Measurements from ENCODE around the gene FXYD2. TPM values are rescaled to one million over a fixed set of nuclear protein-coding genes. Genes with fewer than 3 reads are reported as not detected.

FXYD2 gene
- total RNA-seq, 2 experiments from 2014 or later = 13.1 to 19.0 TPM

DNA sequence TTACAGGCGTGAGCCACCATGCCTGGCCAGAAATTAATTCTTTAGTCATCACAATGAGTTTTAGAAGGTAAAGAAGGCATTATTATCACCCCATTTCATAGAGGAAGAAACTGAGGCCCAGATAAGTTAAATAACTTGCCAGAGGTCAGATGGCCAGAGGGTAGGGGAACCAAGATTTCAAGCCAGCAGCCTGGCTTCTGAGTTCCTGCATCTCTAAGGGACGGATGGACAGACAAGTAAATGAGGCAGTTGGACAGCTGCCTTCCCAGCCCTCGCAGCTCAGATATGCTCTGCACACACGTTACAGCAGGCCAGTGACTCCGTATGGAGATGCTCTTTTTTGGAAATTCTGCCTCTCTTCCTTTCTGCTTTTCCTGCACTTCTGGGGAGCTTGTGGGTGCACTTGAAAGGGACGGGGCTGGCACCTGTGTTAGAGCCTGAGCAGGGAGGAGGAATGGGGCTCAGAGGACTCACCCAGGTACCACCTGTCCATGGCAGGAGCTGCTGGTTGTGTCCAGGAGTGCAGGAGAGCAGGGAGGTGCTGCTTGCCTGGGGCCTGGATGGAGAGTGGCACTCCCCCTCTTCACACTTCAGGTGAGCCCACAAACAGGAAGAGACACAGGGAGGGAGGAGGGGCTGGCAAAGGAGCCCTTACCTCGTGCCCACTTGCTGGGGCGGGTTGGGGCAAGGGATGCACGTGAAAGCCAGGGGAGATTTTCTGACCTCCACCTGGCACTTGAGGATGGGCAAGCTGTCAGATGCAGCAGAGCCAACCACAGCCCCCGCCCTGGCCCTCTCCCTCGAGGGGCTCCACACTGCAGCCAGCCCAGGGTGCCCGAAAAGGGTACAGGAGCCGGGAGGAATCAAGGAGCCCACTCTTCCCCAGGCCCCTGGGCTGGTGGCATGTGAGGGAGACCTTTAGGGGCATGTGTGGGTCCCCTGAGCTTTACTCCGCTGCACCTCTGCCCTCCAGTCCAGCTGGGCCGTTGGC lies 3.3 kb upstream of the FXYD2 start:
- H3K4me3 Mint-ChIP-seq = peak overlapping the region; percentile 13
- CTCF ChIA-PET = interaction anchor here (0.9 to 18.2 kb wide), 10 partner anchors 9 to 344 kb away, joined by 3 to 302 read pairs (median 6); no protein-coding TSS in a partner anchor
- H3K9me3 Mint-ChIP-seq (ENCODE audit: low read depth) = no peaks in the 10 kb centered on the region
- no peaks in the 10 kb centered on the region for H3K27me3 Mint-ChIP-seq
- H3K4me1 Mint-ChIP-seq = peaks cover 81% of the 10 kb centered on the region
- no peaks in the 10 kb centered on the region for H3K36me3 Mint-ChIP-seq
- H3K27ac Mint-ChIP-seq = peak overlapping the region; percentile 85
- ATAC-seq (peak; percentile 10), DNase-seq (peak; percentile 55)

DNA sequence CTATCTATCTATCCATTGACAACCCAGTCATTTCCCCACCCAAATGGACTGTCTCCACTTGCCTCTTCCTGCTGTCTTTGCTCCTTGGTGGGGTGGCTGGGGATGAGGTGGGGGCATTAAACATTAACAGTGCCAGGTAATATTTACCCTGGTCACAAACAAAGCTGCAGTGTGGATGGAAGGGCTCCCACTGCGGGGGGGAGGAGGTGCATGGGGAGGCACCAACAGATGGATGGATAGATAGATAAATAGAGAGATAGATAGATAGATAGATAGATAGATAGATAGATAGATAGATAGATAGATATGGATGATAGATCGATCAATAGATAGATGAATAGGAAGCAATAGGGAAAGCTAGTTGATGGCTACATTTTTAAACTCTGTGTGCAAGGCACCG lies 2.3 kb upstream of the FXYD2 start:
- Mint-ChIP-seq H3K27me3 (no peaks in the 10 kb centered on the region), H3K36me3 (no peaks in the 10 kb centered on the region), H3K4me3 (no peak overlapping the region), H3K27ac (peak overlapping the region; percentile 26), H3K9me3 (ENCODE audit: low read depth) (no peaks in the 10 kb centered on the region), H3K4me1 (peaks cover 90% of the 10 kb centered on the region)
- DNase-seq (no peak), ATAC-seq (no peak)
- CTCF ChIA-PET = interaction anchor here (0.9 to 18.2 kb wide), 6 partner anchors 8 to 228 kb away, joined by 3 to 302 read pairs (median 52); no protein-coding TSS in a partner anchor

DNA sequence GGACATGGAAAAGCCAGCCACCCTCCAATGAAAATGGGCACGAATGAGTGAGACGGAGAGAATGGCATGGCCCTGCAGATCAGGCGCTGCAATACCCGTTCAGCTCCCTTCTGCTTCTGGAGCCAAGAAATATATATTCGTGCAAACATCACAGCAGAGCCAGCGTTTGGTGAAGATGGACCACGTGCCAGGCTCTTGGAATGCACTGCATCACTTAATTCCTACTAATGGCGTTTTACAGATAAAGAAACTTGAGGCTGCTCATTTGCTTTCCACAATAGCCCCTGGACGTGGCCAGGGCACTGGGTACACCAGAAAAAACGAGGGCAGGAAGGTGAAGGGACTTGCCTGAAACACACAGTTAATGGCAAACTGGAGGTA lies 1.6 kb upstream of the FXYD2 start:
- Mint-ChIP-seq H3K27ac (no peak overlapping the region), H3K4me1 (peaks cover 91% of the 10 kb centered on the region), H3K9me3 (ENCODE audit: low read depth) (no peaks in the 10 kb centered on the region), H3K4me3 (no peak overlapping the region), H3K36me3 (no peaks in the 10 kb centered on the region), H3K27me3 (no peaks in the 10 kb centered on the region)
- ATAC-seq (no peak), DNase-seq (no peak)
- CTCF ChIA-PET = interaction anchor here (1.0 to 18.2 kb wide), 4 partner anchors 10 to 228 kb away, joined by 3 to 302 read pairs (median 113); no protein-coding TSS in a partner anchor

DNA sequence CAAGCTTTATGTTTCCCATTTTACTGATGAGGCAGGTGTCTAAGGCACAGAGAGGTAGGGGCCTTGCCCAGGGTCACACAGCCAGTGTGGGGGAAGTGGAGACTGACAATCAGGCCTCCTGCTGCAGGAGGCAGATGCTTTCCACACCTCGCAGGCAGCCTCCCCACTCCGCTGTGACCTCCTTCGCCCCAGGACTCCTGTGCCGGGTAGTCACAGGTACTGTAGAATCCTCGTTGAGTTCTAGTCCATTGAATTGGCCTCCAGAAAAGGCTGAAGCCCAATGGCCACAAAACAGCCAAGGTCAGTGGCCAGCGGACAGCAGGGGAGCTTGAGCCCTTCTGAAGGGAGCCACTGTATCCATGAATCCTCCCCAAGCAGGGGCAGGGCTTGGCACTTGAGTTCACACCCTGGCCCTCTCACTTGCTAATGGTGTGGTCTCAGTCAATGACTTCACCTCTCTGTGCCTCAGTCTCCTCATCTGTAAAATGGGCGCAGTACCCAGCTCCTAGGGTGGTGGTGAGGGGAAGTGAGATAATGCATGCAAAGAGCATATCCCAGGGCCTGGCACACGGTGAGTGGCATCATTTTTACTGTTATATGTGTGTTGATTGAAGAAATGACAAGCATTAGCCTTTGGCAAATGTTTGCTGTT lies 1.1 kb upstream of the FXYD2 start:
- DNase-seq = no peak
- no peaks in the 10 kb centered on the region for H3K36me3 Mint-ChIP-seq

DNA sequence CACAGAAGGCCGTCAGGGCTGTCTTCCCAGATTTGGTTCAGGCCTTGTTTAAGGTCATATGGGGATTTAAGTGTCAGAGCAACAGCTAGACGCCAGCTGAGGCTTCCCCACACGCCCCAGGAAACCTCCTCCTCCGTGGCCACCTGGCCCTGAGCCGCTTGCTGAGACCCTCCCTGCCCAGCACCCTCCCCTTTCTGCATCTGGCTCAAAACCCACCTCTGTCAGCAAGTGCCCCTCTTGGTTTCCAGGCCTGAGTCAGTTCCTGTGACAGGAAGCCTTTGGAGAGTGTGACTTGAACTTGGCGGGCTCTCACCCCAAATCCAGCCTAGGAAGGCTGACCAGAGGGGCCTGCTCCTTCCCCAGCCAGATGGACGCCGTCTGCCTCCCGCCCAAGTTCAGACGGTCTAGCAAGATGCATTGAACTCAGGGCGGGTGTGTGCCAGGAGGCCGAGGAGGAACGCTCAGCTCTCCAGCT lies 561 bp downstream of the FXYD2 start:
- Mint-ChIP-seq H3K4me3 (peak overlapping the region; percentile 20), H3K4me1 (peaks cover 72% of the 10 kb centered on the region), H3K27me3 (no peaks in the 10 kb centered on the region), H3K27ac (peak overlapping the region; percentile 87), H3K9me3 (ENCODE audit: low read depth) (no peaks in the 10 kb centered on the region), H3K36me3 (no peaks in the 10 kb centered on the region)
- ATAC-seq (no peak), DNase-seq (peak; percentile 62)
- CTCF ChIA-PET = interaction anchor here (0.9 to 18.2 kb wide), 19 partner anchors 8 to 398 kb away, joined by 3 to 343 read pairs (median 10); partner anchors contain the start of genes DSCAML1 and IL10RA

More for the DNA sequence above, 1.1 kb upstream of the FXYD2 start:
- no peak overlapping the region for H3K4me3 Mint-ChIP-seq
- CTCF ChIA-PET = interaction anchor here (1.0 to 18.2 kb wide), 5 partner anchors 10 to 229 kb away, joined by 3 to 302 read pairs (median 78); no protein-coding TSS in a partner anchor
- ATAC-seq = no peak
- no peak overlapping the region for H3K27ac Mint-ChIP-seq
- H3K9me3 Mint-ChIP-seq (ENCODE audit: low read depth) = no peaks in the 10 kb centered on the region
- H3K4me1 Mint-ChIP-seq = peaks cover 86% of the 10 kb centered on the region
- H3K27me3 Mint-ChIP-seq = no peaks in the 10 kb centered on the region

DNA sequence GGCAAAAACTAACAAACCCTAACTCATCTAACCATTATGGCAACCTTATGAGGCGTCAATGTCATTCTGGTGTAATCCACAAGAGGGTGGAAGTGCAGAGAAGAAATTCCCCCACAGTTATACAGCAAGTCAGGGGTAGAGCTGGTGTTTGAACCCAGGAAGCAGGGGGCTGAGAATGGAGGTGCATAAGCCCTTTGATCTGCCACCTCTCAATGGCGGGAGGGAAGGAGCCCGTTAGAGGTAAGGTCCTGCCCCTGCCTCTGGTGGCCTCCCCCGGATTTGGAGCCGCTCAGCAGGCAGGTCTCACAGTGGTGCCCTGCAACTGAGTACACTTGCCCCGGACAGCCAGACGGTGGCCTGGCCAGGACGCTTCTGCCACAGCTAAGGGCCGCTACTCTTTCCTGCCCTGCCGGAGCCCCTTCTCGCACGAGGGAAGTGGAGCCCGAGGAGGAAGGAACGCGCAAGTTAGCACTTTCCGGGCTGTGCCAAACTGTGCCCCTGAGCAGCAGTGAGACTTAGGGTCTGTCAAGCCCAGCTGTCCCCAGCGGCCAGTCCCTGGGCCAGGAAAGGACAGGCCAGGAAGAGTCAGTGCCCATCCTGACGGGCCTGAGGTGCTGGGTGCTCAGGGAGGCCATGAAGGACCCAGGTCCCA lies 1.1 kb downstream of the FXYD2 start:
- H3K36me3 Mint-ChIP-seq = no peaks in the 10 kb centered on the region
- CTCF ChIA-PET = interaction anchor here (0.8 to 18.2 kb wide), 29 partner anchors 7 to 519 kb away, joined by 3 to 343 read pairs (median 5); partner anchors contain the start of genes CD3D, DSCAML1 and IL10RA
- H3K4me3 Mint-ChIP-seq = no peak overlapping the region
- H3K27ac Mint-ChIP-seq = peak overlapping the region; percentile 87
- peaks cover 72% of the 10 kb centered on the region for H3K4me1 Mint-ChIP-seq
- ATAC-seq (peak; percentile 62), DNase-seq (peak; percentile 69)
- no peaks in the 10 kb centered on the region for H3K9me3 Mint-ChIP-seq (ENCODE audit: low read depth)
- H3K27me3 Mint-ChIP-seq = no peaks in the 10 kb centered on the region

DNA sequence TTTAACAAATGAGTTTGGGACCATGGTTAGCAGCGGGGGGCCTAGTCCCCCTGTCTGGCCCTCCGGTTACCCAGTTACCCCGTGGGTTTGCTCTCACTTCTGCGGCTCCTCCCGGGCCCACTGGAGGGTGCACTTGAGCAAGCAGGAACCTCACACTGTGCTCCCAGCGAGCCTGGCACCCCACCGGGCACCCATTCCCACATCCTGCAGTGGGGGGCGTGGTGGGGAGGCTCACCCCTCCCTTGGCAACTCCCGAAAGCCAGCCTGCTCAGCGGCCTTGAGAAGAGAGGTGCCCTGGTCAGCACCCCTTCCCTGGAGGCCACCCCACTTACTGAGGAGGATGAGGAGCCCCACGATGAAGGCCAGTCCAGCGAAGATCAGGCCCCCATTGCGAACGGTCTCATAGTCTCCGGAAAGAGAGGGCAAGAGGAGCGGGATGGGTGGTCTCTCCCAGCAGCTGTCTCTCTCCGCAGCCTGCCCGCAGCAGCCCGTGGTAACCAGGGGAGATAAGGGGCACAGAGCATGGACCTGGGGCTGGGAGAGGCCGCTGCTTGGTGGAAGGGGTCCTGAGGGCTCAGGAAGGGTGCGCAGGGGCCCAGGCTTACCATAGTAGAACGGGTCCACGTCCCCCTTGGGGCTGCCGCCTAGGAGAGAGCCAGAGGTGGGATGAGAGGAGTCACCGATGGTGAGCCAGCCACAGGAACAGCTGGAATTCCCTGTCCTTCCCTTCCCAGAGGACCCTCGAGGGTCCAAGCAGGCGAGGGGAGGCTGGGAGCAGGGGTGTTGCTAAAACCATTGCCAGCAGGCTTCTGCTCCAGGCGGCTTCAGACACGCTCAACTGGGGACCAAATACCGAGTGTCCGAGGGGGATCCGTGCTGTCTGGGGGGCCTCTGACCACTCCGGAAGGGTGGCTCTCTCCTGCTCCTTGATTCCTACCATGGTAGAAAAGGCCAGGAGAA lies 2.2 kb downstream of the FXYD2 start:
- H3K36me3 Mint-ChIP-seq = no peaks in the 10 kb centered on the region
- ATAC-seq (peak; percentile 38), DNase-seq (peak; percentile 76)
- H3K27ac Mint-ChIP-seq = peak overlapping the region; percentile 87
- no peaks in the 10 kb centered on the region for H3K27me3 Mint-ChIP-seq
- H3K9me3 Mint-ChIP-seq (ENCODE audit: low read depth) = no peaks in the 10 kb centered on the region
- CTCF ChIA-PET = interaction anchor here (0.9 to 18.2 kb wide), 27 partner anchors 6 to 520 kb away, joined by 3 to 343 read pairs (median 5); partner anchors contain the start of genes CD3D, DSCAML1 and IL10RA
- H3K4me3 Mint-ChIP-seq = no peak overlapping the region
- peaks cover 72% of the 10 kb centered on the region for H3K4me1 Mint-ChIP-seq

DNA sequence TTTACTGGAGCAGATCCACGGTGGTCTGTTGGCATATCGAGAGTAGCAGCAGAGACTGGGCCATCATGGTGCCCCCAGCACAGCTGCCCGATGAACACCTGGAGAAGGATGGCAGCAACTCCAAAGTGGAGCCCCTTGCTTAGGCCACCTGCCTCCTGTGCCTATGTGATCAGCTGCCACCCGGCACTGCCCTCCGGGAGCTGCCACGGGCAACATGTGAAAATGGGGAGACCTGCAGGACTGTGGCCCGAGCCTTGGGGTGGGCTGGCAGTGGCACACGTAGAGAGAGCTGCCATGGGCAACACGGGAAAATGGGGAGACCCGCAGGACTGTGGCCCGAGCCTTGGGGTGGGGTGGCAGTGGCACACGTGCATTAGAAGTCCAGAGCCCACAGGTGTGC lies 3.1 kb downstream of the FXYD2 start:
- CTCF ChIA-PET = interaction anchor here (0.9 to 18.2 kb wide), 8 partner anchors 12 to 395 kb away, joined by 3 to 343 read pairs (median 12); partner anchors contain the start of gene DSCAML1
- H3K9me3 Mint-ChIP-seq (ENCODE audit: low read depth) = no peaks in the 10 kb centered on the region
- H3K27ac Mint-ChIP-seq = no peak overlapping the region
- DNase-seq (no peak), ATAC-seq (no peak)
- H3K36me3 Mint-ChIP-seq = no peaks in the 10 kb centered on the region
- H3K4me1 Mint-ChIP-seq = peaks cover 74% of the 10 kb centered on the region
- H3K27me3 Mint-ChIP-seq = no peaks in the 10 kb centered on the region
- H3K4me3 Mint-ChIP-seq = no peak overlapping the region

DNA sequence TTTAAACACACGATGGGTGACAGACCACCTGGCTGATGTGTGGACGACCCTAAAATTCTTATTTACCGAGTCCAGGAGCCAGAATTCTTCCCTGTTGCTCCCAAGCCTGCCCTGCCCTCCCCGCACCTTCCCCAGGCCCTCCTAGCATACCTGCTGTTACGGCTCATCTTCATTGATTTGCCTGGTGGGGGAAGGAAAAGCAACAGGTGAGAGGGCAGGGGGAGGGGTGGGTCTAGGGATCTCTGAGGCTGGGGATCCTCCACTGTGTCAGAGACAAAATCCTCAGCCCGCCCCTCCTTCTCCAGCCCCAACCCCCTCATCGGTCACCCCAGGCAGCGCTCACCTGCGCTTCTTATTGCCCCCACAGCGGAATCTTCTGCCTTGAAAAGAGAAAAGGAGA lies 4.0 kb downstream of the FXYD2 start:
- no peak overlapping the region for H3K27ac Mint-ChIP-seq
- H3K36me3 Mint-ChIP-seq = no peaks in the 10 kb centered on the region
- DNase-seq (no peak), ATAC-seq (no peak)
- no peak overlapping the region for H3K4me3 Mint-ChIP-seq
- CTCF ChIA-PET = interaction anchor here (2.1 to 18.2 kb wide), 4 partner anchors 8 to 234 kb away, joined by 5 to 343 read pairs (median 225); partner anchors contain the start of gene DSCAML1
- no peaks in the 10 kb centered on the region for H3K27me3 Mint-ChIP-seq
- H3K9me3 Mint-ChIP-seq (ENCODE audit: low read depth) = no peaks in the 10 kb centered on the region
- H3K4me1 Mint-ChIP-seq = peaks cover 76% of the 10 kb centered on the region

DNA sequence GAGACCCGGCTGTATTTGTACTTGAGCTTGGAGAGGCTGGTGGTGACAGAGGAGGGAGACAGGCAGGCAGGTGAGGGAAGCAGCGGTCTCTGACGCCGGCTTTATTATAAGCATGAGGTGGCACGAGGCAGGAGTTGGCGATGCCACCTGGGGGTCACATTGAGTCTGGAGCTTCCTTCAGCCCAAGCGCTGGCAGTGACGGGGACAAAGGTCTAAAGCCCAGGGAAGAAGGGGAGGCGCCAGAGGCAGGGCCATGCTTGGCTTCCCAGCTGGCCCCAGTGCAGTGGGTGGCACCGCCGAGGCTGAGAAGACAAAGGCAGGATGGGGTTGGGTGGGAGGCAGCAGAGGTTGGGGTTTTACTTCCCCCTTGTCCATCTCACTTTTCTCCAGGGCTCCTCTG lies 4.5 kb downstream of the FXYD2 start:
- Mint-ChIP-seq H3K27me3 (no peaks in the 10 kb centered on the region), H3K4me1 (peaks cover 76% of the 10 kb centered on the region), H3K4me3 (no peak overlapping the region), H3K27ac (no peak overlapping the region), H3K9me3 (ENCODE audit: low read depth) (no peaks in the 10 kb centered on the region), H3K36me3 (no peaks in the 10 kb centered on the region)
- CTCF ChIA-PET = interaction anchor here (1.5 to 18.2 kb wide), 5 partner anchors 9 to 235 kb away, joined by 4 to 343 read pairs (median 148); partner anchors contain the start of genes DSCAML1 and IL10RA
- ATAC-seq (no peak), DNase-seq (no peak)

DNA sequence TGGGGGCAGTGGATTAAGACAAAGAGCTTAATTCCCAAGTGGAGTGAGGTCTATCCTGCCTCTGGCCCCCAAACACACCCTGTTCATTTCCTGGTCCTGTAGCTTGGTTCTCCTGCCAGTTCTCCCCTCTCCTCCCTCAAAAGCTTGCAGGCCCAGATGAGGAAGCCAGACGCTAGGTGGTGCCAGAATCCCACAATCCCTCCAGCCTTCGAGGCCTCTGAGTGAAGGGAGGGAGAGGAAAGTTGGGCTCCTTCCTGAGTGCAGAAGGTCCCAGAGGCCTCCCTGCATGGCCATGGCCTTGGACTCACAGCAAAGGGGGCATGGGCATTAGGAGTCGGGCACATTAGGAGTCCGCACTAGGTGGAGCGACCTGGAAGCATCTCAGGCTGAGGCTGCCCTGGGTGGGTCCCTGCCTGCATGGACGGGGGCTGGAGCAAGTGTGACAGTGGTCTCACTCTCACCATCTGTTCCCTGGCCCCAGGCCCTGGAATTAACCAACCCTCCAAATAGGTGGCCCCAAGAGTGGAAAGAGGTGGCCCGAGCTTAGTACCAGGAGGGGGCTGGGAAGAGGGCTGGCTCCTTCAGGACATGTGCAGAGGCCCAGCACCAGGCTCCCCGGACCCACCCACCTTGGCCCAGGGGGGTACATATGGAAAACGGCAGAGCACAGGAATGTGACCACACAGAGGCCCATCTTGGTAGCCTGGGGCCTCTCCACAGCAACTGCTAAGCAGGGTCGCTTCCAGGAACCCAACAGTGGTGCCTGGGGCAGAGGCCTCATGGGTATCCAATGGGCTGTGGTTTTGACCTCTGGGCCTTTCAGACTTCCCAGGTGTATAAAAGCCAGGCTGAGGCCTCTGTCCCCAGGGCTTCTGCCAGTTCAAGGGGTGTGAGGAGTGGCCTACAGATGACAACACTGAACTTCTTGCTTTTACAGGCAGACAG lies 5.2 kb downstream of the FXYD2 start:
- Mint-ChIP-seq H3K4me1 (peaks cover 76% of the 10 kb centered on the region), H3K4me3 (no peak overlapping the region), H3K36me3 (no peaks in the 10 kb centered on the region), H3K9me3 (ENCODE audit: low read depth) (no peaks in the 10 kb centered on the region), H3K27me3 (no peaks in the 10 kb centered on the region), H3K27ac (peak overlapping the region; percentile 98)
- CTCF ChIA-PET = interaction anchor here (0.9 to 18.2 kb wide), 10 partner anchors 8 to 393 kb away, joined by 3 to 343 read pairs (median 29); partner anchors contain the start of genes DSCAML1 and IL10RA
- no peak for DNase-seq
- ATAC-seq = no peak

Data from activated CD8-positive, alpha-beta memory T cell treated with anti-CD3 and anti-CD28 coated beads, Interleukin-2, amount 10 ng/mL, durations not matched to agents 7 days and 5 days (primary cell).